ENCODE measurements around the gene PGM2L1.
"Not testable (repeated sequence)": the region's sequence is repeated elsewhere in the genome, so short reads cannot be mapped to it uniquely, and the experiment has no call there.

Gene PGM2L1

DNA sequence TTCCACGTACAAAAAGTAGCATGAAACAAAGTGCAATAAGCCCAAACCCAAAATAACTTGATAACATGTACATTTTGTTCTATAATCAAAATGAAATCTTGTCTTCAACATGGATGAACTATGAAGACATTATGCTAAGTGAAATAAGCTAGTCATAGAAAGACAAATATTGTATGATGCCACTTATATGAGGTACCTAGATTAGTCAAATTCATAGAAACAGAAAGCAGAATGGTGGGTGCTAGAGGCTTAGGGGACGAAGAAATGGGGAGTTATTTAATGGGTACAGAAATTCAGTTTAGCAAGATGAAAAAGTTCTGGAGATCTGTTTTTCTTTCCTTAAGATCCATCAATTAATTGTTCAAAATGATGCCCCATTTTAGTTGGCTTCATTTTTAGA, 7.5 kb downstream of the PGM2L1 start:
- Histone ChIP-seq H3K27me3 (ENCODE audit: control insufficient read depth, insufficient read depth, low read length) (no peaks in the 10 kb centered on the region), H3K36me3 (ENCODE audit: control insufficient read depth, insufficient read depth, low read length) (no peaks in the 10 kb centered on the region), H3K4me3 (ENCODE audit: low read length) (no peak overlapping the region), H3K27ac (ENCODE audit: low read depth, low read length) (no peak overlapping the region), H3K4me1 (ENCODE audit: control insufficient read depth, insufficient read depth, low read length) (no peaks in the 10 kb centered on the region), H3K9ac (ENCODE audit: low read length) (no peak overlapping the region)

DNA sequence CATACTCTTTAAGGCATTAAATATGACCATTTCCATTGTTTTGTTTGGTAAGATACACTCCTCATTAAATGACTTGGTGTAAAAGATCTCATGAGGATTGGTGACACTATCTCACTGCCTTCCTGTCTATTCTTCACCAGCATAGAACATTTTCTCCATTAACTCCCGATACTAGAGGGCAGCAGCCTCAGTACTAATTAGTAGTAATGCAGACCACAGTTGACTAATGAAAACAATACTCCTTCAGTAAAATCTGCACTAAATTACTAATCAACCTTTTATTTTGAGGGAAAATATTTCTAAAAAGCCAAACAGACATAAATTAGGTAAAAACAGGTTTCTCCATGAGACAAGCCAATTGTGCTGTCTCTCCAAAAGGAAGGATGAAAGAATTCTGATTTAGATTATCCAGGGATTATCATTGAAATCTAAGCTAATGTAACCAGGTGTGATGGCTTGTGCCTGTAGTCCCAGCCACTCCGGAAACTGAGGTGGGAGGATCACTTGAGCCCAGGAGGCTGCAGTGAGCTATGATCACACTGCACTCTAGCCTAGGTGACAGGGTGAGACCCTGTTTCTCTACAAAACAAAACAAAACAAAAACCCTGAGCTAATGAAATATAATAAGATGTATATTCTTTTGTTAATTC, 9.4 kb downstream of the PGM2L1 start:
- Histone ChIP-seq H3K9ac (ENCODE audit: low read length) (no peak overlapping the region), H3K27ac (ENCODE audit: low read depth, low read length) (no peak overlapping the region), H3K4me1 (ENCODE audit: control insufficient read depth, insufficient read depth, low read length) (no peaks in the 10 kb centered on the region), H3K4me3 (ENCODE audit: low read length) (no peak overlapping the region), H3K36me3 (ENCODE audit: control insufficient read depth, insufficient read depth, low read length) (no peaks in the 10 kb centered on the region), H3K27me3 (ENCODE audit: control insufficient read depth, insufficient read depth, low read length) (no peaks in the 10 kb centered on the region)

DNA sequence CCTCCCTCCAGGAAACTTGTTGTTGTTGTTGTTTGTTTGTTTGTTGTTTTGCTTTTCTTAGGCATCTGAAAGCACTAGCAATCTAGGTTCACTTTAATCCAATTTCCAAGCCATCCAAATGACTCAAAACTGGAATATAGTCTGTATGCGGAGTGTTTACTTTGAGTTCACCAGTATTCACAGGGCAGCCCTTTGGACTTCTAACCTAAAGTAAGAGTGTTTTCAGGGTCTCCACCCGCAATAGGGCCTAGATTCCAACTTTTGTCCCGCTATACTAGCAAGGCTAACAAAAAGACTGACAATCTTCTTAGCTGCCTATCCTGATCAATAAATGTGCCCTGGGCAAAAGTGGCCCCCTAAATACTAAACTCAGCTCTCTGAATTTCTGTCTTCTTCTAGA, 13.6 kb downstream of the PGM2L1 start:
- Histone ChIP-seq H3K36me3 (ENCODE audit: control insufficient read depth, insufficient read depth, low read length) (no peaks in the 10 kb centered on the region), H3K27me3 (ENCODE audit: control insufficient read depth, insufficient read depth, low read length) (no peaks in the 10 kb centered on the region), H3K4me3 (ENCODE audit: low read length) (no peak overlapping the region), H3K27ac (ENCODE audit: low read depth, low read length) (no peak overlapping the region), H3K9ac (ENCODE audit: low read length) (no peak overlapping the region), H3K4me1 (ENCODE audit: control insufficient read depth, insufficient read depth, low read length) (no peaks in the 10 kb centered on the region)

DNA sequence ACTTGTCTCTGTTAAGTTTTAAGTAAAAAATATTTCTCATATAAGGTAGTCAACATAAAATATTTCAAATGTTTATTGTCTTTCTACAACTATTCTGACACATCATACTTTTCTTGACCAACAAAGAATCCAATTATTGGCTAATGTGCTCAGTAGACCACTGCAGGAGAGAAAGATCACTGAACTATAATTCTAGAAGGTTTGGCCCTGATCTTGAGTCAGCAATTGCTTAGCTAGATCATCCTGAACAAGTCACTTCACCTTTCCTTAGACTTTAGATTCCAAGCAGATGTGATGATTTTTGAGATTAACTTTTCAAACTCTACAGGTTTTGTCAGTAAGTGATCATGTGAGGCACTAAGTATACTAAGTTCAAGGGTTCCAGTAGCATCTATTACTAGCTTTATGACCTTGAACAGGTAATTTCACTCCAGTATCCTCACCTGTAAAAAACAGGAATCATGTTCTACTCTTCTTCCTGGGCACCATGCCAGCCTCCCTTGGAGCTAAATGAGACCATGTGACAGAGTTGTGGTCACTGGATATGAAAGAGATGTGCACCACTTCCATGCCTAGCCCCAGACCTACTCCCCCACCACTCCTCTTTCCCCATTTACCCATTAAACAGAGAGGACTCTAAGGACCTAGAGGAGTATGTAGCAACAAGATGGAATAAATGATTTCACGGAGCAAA, 17.3 kb downstream of the PGM2L1 start:
- H3K9ac ChIP-seq (ENCODE audit: low read length) = no peak overlapping the region
- no peaks in the 10 kb centered on the region for H3K4me1 ChIP-seq (ENCODE audit: control insufficient read depth, insufficient read depth, low read length)
- H3K27me3 ChIP-seq (ENCODE audit: control insufficient read depth, insufficient read depth, low read length) = no peaks in the 10 kb centered on the region
- H3K4me3 ChIP-seq (ENCODE audit: low read length) = no peak overlapping the region
- H3K27ac ChIP-seq (ENCODE audit: low read depth, low read length) = no peak overlapping the region
- H3K36me3 ChIP-seq (ENCODE audit: control insufficient read depth, insufficient read depth, low read length) = no peaks in the 10 kb centered on the region

DNA sequence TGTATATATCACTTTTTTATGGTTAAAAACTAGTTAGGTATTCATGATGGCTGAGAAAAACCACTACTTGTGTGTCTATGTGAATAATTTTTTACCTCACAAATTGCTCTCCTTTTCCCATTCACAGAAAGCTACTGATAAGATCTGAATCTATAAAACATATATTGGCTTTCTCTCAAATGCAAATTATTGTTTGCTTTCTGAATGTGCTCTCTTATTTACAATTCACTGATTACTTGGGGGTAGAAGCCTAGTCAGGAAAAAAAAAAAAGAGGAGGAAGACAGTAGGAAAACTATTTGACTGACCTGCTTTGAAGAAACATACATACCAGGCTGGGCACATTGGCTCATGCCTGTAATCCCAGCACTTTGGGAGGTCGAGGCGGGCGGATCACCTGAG, 20.5 kb downstream of the PGM2L1 start:
- Histone ChIP-seq H3K4me1 (ENCODE audit: control insufficient read depth, insufficient read depth, low read length) (no peaks in the 10 kb centered on the region), H3K27ac (ENCODE audit: low read depth, low read length) (no peak overlapping the region), H3K9ac (ENCODE audit: low read length) (no peak overlapping the region), H3K27me3 (ENCODE audit: control insufficient read depth, insufficient read depth, low read length) (no peaks in the 10 kb centered on the region), H3K4me3 (ENCODE audit: low read length) (no peak overlapping the region), H3K36me3 (ENCODE audit: control insufficient read depth, insufficient read depth, low read length) (no peaks in the 10 kb centered on the region)

DNA sequence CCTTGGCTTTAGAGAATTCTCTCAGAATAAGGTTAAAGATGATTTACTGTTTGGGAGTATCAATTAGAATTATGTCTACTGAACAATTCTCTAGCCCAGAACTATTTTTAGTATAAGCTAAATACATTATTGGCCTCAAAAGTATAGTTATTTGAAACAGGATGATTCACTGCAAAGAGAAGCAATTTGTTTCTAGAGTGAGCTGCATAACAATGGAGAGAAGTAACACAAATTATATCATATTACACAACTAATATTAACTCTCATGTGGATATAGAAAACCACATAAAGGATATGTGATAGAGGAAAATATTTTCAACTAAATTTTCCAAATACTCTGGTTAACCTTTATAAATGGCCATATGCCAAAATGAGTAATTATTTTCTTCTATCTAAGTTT, 24.9 kb downstream of the PGM2L1 start:
- Histone ChIP-seq H3K9ac (ENCODE audit: low read length) (no peak overlapping the region), H3K4me1 (ENCODE audit: control insufficient read depth, insufficient read depth, low read length) (no peaks in the 10 kb centered on the region), H3K27ac (ENCODE audit: low read depth, low read length) (no peak overlapping the region), H3K4me3 (ENCODE audit: low read length) (no peak overlapping the region), H3K27me3 (ENCODE audit: control insufficient read depth, insufficient read depth, low read length) (no peaks in the 10 kb centered on the region), H3K36me3 (ENCODE audit: control insufficient read depth, insufficient read depth, low read length) (no peaks in the 10 kb centered on the region)

DNA sequence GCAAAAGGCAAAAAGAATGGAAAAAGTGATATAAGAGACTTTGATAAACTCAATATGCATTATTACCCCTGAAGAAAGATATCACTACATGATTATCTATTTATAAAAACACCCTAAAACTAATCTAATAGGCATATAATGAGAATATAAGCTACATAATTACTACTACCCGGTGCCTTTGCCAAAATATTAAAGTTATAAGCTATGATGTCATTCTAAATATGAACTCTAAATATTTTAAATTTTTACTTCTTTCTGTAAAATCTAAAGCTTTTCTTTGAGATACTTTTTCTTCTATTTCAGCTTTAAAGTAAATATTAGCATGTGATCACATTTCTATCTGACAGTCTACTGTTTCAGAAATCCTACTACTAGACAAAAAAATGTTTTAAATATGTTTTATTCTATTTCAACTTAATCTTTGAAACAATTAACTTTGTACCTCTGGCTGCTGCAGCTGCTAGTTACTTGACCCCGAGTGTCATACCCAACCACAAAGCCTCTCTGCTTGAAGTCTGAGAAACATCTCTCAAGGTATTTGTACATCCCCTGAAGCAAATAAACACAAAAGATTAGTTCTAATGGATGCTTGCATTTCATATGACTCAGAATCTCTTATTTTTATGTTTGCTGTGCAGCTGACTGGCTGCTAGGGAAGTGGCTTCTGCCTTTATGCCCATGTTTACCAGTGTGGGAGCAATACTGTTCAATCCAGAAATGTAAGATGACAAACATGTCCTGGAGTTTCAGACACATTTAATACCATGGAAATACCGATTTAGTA, 26.8 kb downstream of the PGM2L1 start:
- Histone ChIP-seq H3K36me3 (ENCODE audit: control insufficient read depth, insufficient read depth, low read length) (no peaks in the 10 kb centered on the region), H3K27ac (ENCODE audit: low read depth, low read length) (no peak overlapping the region), H3K9ac (ENCODE audit: low read length) (no peak overlapping the region), H3K4me1 (ENCODE audit: control insufficient read depth, insufficient read depth, low read length) (no peaks in the 10 kb centered on the region), H3K4me3 (ENCODE audit: low read length) (no peak overlapping the region), H3K27me3 (ENCODE audit: control insufficient read depth, insufficient read depth, low read length) (no peaks in the 10 kb centered on the region)

DNA sequence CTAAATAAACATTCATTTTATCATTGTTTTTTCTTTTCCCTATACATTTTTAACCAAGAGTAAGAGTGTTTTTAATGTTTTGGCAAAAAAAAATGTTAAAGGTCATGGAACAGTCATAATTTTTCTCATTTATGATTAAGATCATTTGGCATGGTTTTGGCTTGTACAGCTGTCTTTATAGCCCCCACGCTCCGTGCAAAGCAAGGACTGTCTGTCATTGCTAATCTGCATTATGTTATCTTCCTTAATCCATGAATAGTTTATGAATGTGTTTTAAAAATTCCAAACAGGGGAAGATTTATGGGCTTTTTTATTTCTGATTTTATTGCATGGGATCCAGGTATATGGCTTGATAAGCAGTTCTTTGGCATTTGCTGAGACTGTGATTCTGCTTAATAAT, 28.1 kb downstream of the PGM2L1 start:
- H3K9ac ChIP-seq (ENCODE audit: low read length) = no peak overlapping the region
- no peaks in the 10 kb centered on the region for H3K27me3 ChIP-seq (ENCODE audit: control insufficient read depth, insufficient read depth, low read length)
- H3K36me3 ChIP-seq (ENCODE audit: control insufficient read depth, insufficient read depth, low read length) = no peaks in the 10 kb centered on the region
- H3K27ac ChIP-seq (ENCODE audit: low read depth, low read length) = no peak overlapping the region
- H3K4me3 ChIP-seq (ENCODE audit: low read length) = no peak overlapping the region
- no peaks in the 10 kb centered on the region for H3K4me1 ChIP-seq (ENCODE audit: control insufficient read depth, insufficient read depth, low read length)

DNA sequence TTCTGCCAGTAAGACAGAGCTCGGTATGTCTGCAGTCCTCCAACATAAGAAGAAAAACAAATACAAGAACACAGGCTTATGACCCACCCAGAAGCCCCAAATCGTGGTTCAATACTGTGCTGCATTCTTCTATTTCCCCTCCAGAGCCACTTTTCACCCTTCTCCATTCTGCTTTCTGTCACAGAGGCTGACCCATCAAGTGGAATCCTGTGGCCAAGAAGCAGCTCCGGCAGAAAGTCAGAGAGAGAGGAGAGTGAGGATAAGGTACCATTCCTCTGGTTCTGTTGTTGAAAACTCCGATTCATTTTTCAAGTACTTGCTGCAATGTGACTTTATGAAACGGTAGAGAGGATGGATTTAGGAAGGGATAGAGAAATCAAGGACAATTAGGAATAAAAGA, 30.4 kb downstream of the PGM2L1 start:
- H3K4me1 ChIP-seq (ENCODE audit: control insufficient read depth, insufficient read depth, low read length) = no peaks in the 10 kb centered on the region
- no peaks in the 10 kb centered on the region for H3K36me3 ChIP-seq (ENCODE audit: control insufficient read depth, insufficient read depth, low read length)
- no peaks in the 10 kb centered on the region for H3K27me3 ChIP-seq (ENCODE audit: control insufficient read depth, insufficient read depth, low read length)
- no peak overlapping the region for H3K27ac ChIP-seq (ENCODE audit: low read depth, low read length)
- no peak overlapping the region for H3K9ac ChIP-seq (ENCODE audit: low read length)
- H3K4me3 ChIP-seq (ENCODE audit: low read length) = no peak overlapping the region

DNA sequence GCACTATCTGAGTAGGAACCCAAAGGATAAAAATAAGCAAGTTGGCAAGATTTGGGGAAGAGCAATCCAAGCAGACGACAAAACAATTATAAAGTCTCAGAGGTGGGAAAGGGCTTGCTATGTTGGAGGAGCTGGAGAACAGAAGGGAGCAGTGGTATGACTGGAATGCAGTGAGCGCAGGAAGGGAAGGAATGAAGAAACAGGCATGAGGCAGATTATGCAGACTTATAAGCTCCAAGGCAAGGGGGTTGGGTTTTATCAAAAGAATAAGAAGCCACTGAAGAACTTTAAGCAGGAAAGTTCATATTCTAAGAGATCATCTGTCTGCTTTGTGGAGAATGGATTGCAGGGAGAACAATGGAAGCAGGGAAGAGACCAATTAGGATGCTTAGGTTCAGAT, 31.7 kb downstream of the PGM2L1 start:
- Histone ChIP-seq H3K4me1 (ENCODE audit: control insufficient read depth, insufficient read depth, low read length) (no peaks in the 10 kb centered on the region), H3K9ac (ENCODE audit: low read length) (no peak overlapping the region), H3K27ac (ENCODE audit: low read depth, low read length) (no peak overlapping the region), H3K4me3 (ENCODE audit: low read length) (no peak overlapping the region), H3K27me3 (ENCODE audit: control insufficient read depth, insufficient read depth, low read length) (no peaks in the 10 kb centered on the region), H3K36me3 (ENCODE audit: control insufficient read depth, insufficient read depth, low read length) (no peaks in the 10 kb centered on the region)

DNA sequence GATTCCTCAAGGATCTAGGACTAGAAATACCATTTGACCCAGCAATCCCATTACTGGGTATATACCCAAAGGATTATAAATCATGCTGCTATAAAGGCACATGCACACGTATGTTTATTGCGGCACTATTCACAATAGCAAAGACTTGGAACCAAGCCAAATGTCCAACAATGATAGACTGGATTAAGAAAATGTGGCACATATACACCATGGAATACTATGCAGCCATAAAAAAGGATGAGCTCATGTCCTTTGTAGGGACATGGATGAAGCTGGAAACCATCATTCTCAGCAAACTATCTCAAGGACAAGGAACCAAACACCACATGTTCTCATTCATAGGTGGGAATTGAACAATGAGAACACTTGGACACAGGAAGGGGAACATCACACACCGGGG, 32.4 kb downstream of the PGM2L1 start:
- H3K27me3 ChIP-seq (ENCODE audit: control insufficient read depth, insufficient read depth, low read length); H3K36me3 ChIP-seq (ENCODE audit: control insufficient read depth, insufficient read depth, low read length); H3K27ac ChIP-seq (ENCODE audit: low read depth, low read length); H3K4me3 ChIP-seq (ENCODE audit: low read length); H3K4me1 ChIP-seq (ENCODE audit: control insufficient read depth, insufficient read depth, low read length); H3K9ac ChIP-seq (ENCODE audit: low read length): not testable (repeated sequence)

DNA sequence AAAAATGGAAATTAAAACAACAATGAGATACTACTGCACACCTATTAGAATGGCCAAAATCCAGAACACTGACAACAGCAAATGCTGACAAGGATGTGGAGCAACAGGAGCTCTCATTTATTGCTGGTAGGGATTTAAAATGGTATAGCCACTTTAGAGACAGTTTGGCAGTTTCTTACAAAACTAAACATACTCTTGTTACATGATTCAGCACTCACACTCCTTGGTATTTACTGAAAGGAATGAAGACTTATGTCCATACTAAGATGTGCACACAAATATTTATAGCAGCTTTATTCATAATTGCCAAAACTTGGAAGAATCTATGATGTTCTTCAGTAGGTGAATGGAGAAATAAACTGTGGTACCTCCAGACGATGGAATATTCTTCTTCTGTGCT, 40.8 kb downstream of the PGM2L1 start:
- H3K27ac ChIP-seq (ENCODE audit: low read depth, low read length) = no peak overlapping the region
- no peaks in the 10 kb centered on the region for H3K36me3 ChIP-seq (ENCODE audit: control insufficient read depth, insufficient read depth, low read length)
- H3K9ac ChIP-seq (ENCODE audit: low read length) = no peak overlapping the region
- H3K27me3 ChIP-seq (ENCODE audit: control insufficient read depth, insufficient read depth, low read length) = no peaks in the 10 kb centered on the region
- H3K4me1 ChIP-seq (ENCODE audit: control insufficient read depth, insufficient read depth, low read length) = no peaks in the 10 kb centered on the region
- H3K4me3 ChIP-seq (ENCODE audit: low read length) = no peak overlapping the region

All from rectal smooth muscle tissue (tissue), 1 donor.